Measurements from ENCODE around the gene HOXC10.

Gene HOXC10

GRCh38 chr12:54024127-54024526, 39.2 kb downstream of the HOXC10 start:
- in situ Hi-C loops (cut with MboI; ENCODE audit: low sequenced_read_pairs) = loop anchor here (10.0 kb wide), 1 partner anchor 181 kb away; no protein-coding TSS in a partner anchor

- in situ Hi-C loops (cut with MboI; ENCODE audit: low sequenced_read_pairs) = loop anchor here (10.0 kb wide), 1 partner anchor 180 kb away; no protein-coding TSS in a partner anchor
These were observed 39.8 kb downstream of the HOXC10 start for GRCh38 chr12:54024581-54025305.

GRCh38 chr12:54025499-54026405, 40.8 kb downstream of the HOXC10 start:
- in situ Hi-C loops (cut with MboI; ENCODE audit: low sequenced_read_pairs) = loop anchor here (10.0 kb wide), 1 partner anchor 179 kb away; no protein-coding TSS in a partner anchor

GRCh38 chr12:54026640-54027441, 41.9 kb downstream of the HOXC10 start:
- in situ Hi-C loops (cut with MboI; ENCODE audit: low sequenced_read_pairs) = loop anchor here (10.0 kb wide), 1 partner anchor 178 kb away; no protein-coding TSS in a partner anchor

GRCh38 chr12:54027442-54027786, 42.5 kb downstream of the HOXC10 start:
- in situ Hi-C loops (cut with MboI; ENCODE audit: low sequenced_read_pairs) = loop anchor here (10.0 kb wide), 1 partner anchor 177 kb away; no protein-coding TSS in a partner anchor

GRCh38 chr12:54028314-54029201, 43.6 kb downstream of the HOXC10 start, which contains the start of gene HOXC6:
Gene HOXC6 (plus strand): TSS chr12:54028440. CDS start chr12:54028522, 82 bp downstream.
- in situ Hi-C loops (cut with MboI; ENCODE audit: low sequenced_read_pairs) = loop anchor here (10.0 kb wide), 1 partner anchor 176 kb away; no protein-coding TSS in a partner anchor

- in situ Hi-C loops (cut with MboI; ENCODE audit: low sequenced_read_pairs) = loop anchor here (10.0 kb wide), 1 partner anchor 175 kb away; no protein-coding TSS in a partner anchor
These were observed 44.8 kb downstream of the HOXC10 start for GRCh38 chr12:54029529-54030441.

- in situ Hi-C loops (cut with MboI; ENCODE audit: low sequenced_read_pairs) = no loop called here
These were observed 45.5 kb downstream of the HOXC10 start for GRCh38 chr12:54030442-54030801.

GRCh38 chr12:54030889-54031471, 46.0 kb downstream of the HOXC10 start:
- in situ Hi-C loops (cut with MboI; ENCODE audit: low sequenced_read_pairs) = no loop called here

- in situ Hi-C loops (cut with MboI; ENCODE audit: low sequenced_read_pairs) = no loop called here
These were observed 46.5 kb downstream of the HOXC10 start for GRCh38 chr12:54031480-54031879.

GRCh38 chr12:54032086-54032619, 47.2 kb downstream of the HOXC10 start:
- in situ Hi-C loops (cut with MboI; ENCODE audit: low sequenced_read_pairs) = no loop called here

GRCh38 chr12:54032627-54033100, 47.7 kb downstream of the HOXC10 start, which contains the start of gene HOXC5:
Gene HOXC5 (plus strand): TSS chr12:54033050. CDS start chr12:54033123, 73 bp downstream.
- in situ Hi-C loops (cut with MboI; ENCODE audit: low sequenced_read_pairs) = no loop called here

- in situ Hi-C loops (cut with MboI; ENCODE audit: low sequenced_read_pairs) = no loop called here
These were observed 48.4 kb downstream of the HOXC10 start for GRCh38 chr12:54033106-54033979.

- in situ Hi-C loops (cut with MboI; ENCODE audit: low sequenced_read_pairs) = no loop called here
These were observed 49.2 kb downstream of the HOXC10 start for GRCh38 chr12:54033980-54034784.

- in situ Hi-C loops (cut with MboI; ENCODE audit: low sequenced_read_pairs) = no loop called here
These were observed 49.9 kb downstream of the HOXC10 start for GRCh38 chr12:54034785-54035310.
